ENCODE measurements around the gene NOS1. TPM values are rescaled to one million over a fixed set of nuclear protein-coding genes. Genes with fewer than 3 reads are reported as not detected.
"Not testable (repeated sequence)": the region's sequence is repeated elsewhere in the genome, so short reads cannot be mapped to it uniquely, and the experiment has no call there.

NOS1 gene
- total and polyA plus RNA-seq, 10 donors: 0.03 to 0.22 (median 0.04) TPM; not detected in 6

DNA sequence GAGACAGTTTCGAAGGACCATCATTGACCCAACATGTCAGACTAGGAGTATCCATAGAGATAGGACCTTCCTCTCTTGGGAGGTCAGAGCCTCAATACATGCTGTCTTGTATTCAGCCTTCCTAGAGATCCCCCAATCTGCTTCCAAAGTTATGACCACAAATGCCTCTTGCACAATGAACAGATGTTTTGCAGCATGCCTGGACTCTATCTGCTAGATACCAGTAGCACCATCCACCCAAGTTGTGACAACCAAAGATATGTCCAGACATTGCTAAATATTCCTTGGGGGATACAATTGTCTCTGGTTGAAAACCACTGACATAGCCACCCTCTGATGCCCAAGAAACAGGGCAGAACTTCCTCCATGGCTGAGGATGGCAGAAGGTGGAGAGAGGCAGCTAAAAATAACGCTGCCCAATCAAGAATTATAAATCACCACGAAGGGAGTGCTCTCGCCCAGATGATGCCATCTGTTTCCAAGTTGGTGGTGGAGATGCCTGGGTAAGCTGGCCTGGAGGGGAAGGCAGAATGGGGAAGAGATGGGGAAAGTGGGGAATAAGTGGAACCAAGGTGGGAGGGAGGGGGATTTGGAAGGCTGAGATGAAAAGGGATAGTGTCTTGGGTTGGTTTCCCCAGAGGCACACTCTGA lies 42.9 kb upstream of the NOS1 start:
- TF ChIP-seq POLR2AphosphoS5 (IDR thresholded peaks at IDR 0.05): no peak
- TF ChIP-seq POLR2A (IDR thresholded peaks at IDR 0.05): no peak
- TF ChIP-seq, protein P1, sequence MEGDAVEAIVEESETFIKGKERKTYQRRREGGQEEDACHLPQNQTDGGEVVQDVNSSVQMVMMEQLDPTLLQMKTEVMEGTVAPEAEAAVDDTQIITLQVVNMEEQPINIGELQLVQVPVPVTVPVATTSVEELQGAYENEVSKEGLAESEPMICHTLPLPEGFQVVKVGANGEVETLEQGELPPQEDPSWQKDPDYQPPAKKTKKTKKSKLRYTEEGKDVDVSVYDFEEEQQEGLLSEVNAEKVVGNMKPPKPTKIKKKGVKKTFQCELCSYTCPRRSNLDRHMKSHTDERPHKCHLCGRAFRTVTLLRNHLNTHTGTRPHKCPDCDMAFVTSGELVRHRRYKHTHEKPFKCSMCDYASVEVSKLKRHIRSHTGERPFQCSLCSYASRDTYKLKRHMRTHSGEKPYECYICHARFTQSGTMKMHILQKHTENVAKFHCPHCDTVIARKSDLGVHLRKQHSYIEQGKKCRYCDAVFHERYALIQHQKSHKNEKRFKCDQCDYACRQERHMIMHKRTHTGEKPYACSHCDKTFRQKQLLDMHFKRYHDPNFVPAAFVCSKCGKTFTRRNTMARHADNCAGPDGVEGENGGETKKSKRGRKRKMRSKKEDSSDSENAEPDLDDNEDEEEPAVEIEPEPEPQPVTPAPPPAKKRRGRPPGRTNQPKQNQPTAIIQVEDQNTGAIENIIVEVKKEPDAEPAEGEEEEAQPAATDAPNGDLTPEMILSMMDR (IDR thresholded peaks at IDR 0.05 in 8 of 11, conservative IDR thresholded peaks at IDR 0.05 in 3 of 11): no peak
- peaks cover 0 to 3% (median 0%) of the 10 kb centered on the region in 6 donors for H3K4me1 ChIP-seq
- no peak overlapping the region for H3K27ac ChIP-seq
- H3K36me3 ChIP-seq: no peaks in the 10 kb centered on the region
- WGBS, 5 donors: 58 to 75% (median 68%) methylated on average over 4 of the region's 4 CpGs
- peaks cover 0 to 13% (median 0%) of the 10 kb centered on the region in 7 donors for H3K27me3 ChIP-seq (replicated peaks in 1 of 7)
- H3K9me3 ChIP-seq: peaks cover 0 to 16% (median 3%) of the 10 kb centered on the region in 8 donors
- H3K4me3 ChIP-seq: no peak overlapping the region
- intact Hi-C loops (cut with DNase I; ENCODE audit: low total_unique reads): no loop called here
- DNase-seq: no peak

DNA sequence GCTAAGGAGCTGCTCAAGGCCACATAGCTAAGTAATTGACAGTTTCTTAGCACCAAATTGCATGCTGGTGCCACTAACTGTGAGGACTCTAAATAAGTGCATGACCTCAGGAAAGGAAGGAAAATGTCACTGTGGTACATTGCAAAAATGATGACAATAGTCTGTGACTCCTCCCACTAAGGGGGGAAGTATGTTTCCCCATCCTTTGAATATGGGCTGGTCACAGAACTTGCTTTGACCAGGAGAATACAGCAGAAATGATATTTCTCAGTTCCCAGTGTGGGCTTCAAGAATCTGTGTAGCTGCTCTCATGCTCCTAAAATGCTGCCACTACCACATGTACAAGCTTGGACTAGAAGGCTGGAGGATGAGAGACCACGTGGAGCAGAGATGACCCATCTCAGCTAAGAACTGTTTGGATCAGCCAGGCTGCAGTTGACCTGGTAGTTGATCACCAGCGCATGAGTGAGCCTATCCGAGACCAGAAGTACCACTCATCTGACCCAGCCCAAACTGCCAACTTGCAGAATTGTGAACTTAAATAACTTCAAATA lies 42.2 kb upstream of the NOS1 start:
- Histone ChIP-seq H3K36me3 (no peaks in the 10 kb centered on the region), H3K9me3 (peaks cover 0 to 23% (median 3%) of the 10 kb centered on the region in 8 donors), H3K4me3 (no peak overlapping the region), H3K27ac (no peak overlapping the region), H3K27me3 (replicated peaks in 1 of 7) (peaks cover 0 to 13% (median 0%) of the 10 kb centered on the region in 7 donors), H3K4me1 (peaks cover 0 to 3% (median 0%) of the 10 kb centered on the region in 6 donors)
- TF ChIP-seq, protein P1 (IDR thresholded peaks at IDR 0.05 in 8 of 11, conservative IDR thresholded peaks at IDR 0.05 in 3 of 11): no peak
- TF ChIP-seq POLR2A (IDR thresholded peaks at IDR 0.05) (no peak), POLR2AphosphoS5 (IDR thresholded peaks at IDR 0.05) (no peak)
- DNase-seq: no peak
- intact Hi-C loops (cut with DNase I; ENCODE audit: low total_unique reads): no loop called here
- 80 to 90% (median 88%) methylated on average over 3 of the region's 3 CpGs for WGBS, 5 donors

DNA sequence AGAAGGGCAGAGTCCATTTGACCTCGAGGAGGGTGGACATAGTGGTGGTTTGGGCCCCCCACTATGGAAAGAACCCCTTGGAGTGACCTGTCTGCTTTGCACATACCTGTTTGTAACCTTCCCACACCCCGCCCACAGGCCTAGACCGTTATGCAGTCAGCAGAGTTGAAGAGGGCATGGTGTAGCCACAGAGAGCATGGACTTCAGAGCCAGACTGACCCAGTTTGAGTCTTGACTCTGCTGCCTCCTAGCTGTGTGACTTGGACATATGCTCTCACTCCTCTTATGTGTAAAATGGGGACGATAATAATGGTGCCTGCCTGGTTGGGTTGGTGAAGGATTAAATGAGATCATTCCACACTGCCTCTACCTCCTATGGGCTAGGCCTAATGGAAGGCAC lies 40.9 kb upstream of the NOS1 start:
- 56 to 75% (median 72%) methylated on average over 3 to 4 of the region's 4 CpGs for WGBS, 5 donors
- no peaks in the 10 kb centered on the region for H3K36me3 ChIP-seq
- no peak overlapping the region for H3K27ac ChIP-seq
- no peak for TF ChIP-seq POLR2A (IDR thresholded peaks at IDR 0.05)
- TF ChIP-seq POLR2AphosphoS5 (IDR thresholded peaks at IDR 0.05): no peak
- TF ChIP-seq, protein P1 (IDR thresholded peaks at IDR 0.05 in 8 of 11, conservative IDR thresholded peaks at IDR 0.05 in 3 of 11): no peak
- no peak overlapping the region for H3K4me3 ChIP-seq
- H3K4me1 ChIP-seq: no peaks in the 10 kb centered on the region
- H3K9me3 ChIP-seq: peaks cover 0 to 28% (median 3%) of the 10 kb centered on the region in 8 donors
- DNase-seq: no peak
- H3K27me3 ChIP-seq (replicated peaks in 1 of 7): peaks cover 0 to 13% (median 0%) of the 10 kb centered on the region in 7 donors
- intact Hi-C loops (cut with DNase I; ENCODE audit: low total_unique reads): no loop called here

DNA sequence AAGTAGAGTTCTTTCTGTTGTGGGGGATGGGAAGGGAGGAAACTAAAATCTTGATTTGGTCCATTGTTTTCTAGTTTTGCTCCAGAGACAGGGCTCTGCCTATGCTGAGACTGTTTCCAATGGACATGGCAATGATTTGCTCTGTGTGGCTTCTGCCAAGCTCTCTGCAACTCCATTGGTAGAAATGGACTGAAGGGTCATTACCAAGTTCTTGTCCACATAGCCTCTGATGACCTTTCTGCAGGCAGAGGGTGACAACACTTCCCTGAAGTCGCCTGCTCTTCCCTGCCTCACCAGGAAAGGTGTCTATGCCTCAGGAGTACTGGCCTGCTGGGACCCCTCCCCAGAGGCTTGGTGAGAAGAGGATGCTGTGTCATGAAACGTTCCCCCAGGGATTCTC lies 39.5 kb upstream of the NOS1 start:
- H3K27ac ChIP-seq: no peak overlapping the region

DNA sequence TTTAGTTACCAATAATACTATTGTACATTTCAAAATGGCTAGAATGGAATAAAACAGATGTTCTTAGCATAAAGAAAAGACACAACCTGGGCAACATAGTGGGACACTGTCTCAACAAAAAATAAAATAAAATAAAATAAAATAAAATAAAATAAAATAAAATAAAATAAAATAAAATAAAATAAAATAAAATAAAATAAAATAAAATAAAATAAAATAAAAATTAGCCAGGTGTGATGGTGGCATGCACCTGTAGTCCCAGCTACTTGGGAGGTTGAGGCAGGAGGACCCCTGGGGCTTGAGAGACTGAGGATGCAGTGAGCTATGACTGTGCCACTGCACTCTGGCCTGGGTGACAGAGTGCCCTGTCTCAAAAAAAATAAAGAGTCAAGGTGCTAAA lies 37.1 kb upstream of the NOS1 start:
- H3K27me3 ChIP-seq (replicated peaks in 1 of 7); H3K27ac ChIP-seq; H3K4me3 ChIP-seq; DNase-seq; H3K36me3 ChIP-seq; H3K4me1 ChIP-seq; intact Hi-C loops (cut with DNase I; ENCODE audit: low total_unique reads): not testable (repeated sequence)
- peaks cover 0 to 23% (median 4%) of the 10 kb centered on the region in 8 donors for H3K9me3 ChIP-seq

More for the DNA sequence above, 39.5 kb upstream of the NOS1 start:
- peaks cover 0 to 14% (median 0%) of the 10 kb centered on the region in 7 donors for H3K27me3 ChIP-seq (replicated peaks in 1 of 7)
- intact Hi-C loops (cut with DNase I; ENCODE audit: low total_unique reads): no loop called here
- 27 to 64% (median 44%) methylated on average over 2 of the region's 2 CpGs for WGBS, 5 donors
- H3K36me3 ChIP-seq: no peaks in the 10 kb centered on the region
- no peaks in the 10 kb centered on the region for H3K4me1 ChIP-seq
- peaks cover 0 to 32% (median 6%) of the 10 kb centered on the region in 8 donors for H3K9me3 ChIP-seq
- no peak overlapping the region for H3K4me3 ChIP-seq
- DNase-seq: no peak
- TF ChIP-seq, protein P1 (IDR thresholded peaks at IDR 0.05 in 8 of 11, conservative IDR thresholded peaks at IDR 0.05 in 3 of 11): no peak
- no peak for TF ChIP-seq POLR2A (IDR thresholded peaks at IDR 0.05)
- TF ChIP-seq POLR2AphosphoS5 (IDR thresholded peaks at IDR 0.05): no peak
